B cell (primary cell): ENCODE data around the gene LRRC4C. TPM values are rescaled to one million over a fixed set of nuclear protein-coding genes. Genes with fewer than 3 reads are reported as not detected.

Experiments
- ATAC-seq: fragments of 200-7000 bp; cut with Tn5 transposase; one replicate; pipeline ENCODE4 v1.10.0; 2021; ENCODE audit warnings: low read depth, mild to moderate bottlenecking, moderate number of reproducible peaks, moderate library complexity
- CTCF ChIA-PET: fragments of 350-600 bp; sonication (Branson Sonifier 250); formaldehyde crosslinking; loops from one replicate; lab custom pipeline; 2021; ENCODE audit warnings: antibody characterized with exemption, inconsistent platforms; lab: Charles Lee
- POLR2A ChIA-PET: fragments of 350-600 bp; sonication (Branson Sonifier 250); formaldehyde crosslinking; loops from one replicate; lab custom pipeline; 2021; ENCODE audit warnings: antibody characterized with exemption; lab: Charles Lee
- DNase-seq: peaks from one replicate; pipeline ENCODE4 v3.0.0; 2013
- H2AFZ ChIP-seq: 2 replicates; pipeline ENCODE4 v1.6.1; 2012; ENCODE audit warnings: mild to moderate bottlenecking, low read depth, low read length; ENCODE audit not compliant: insufficient read depth, poor library complexity, severe bottlenecking
- H3K27ac ChIP-seq, 2 donors: 1 replicate in 1 of 2; 2 replicates in 1 of 2; pipeline ENCODE4 v1.5.1; 2012 to 2013; ENCODE audit warnings: low read length in 2 of 2, mild to moderate bottlenecking in 2 of 2, moderate library complexity in 1 of 2
- H3K27me3 ChIP-seq, 4 experiments: fragments of 200-600 bp in 1 of 4; sonication (generic) in 1 of 4; replicated peaks in 1 of 4; 1 replicate in 2 of 4; 2 replicates in 2 of 4; pipeline versions ENCODE4 v1.6.1 to v1.7.0; 2013 to 2016; ENCODE audit warnings: low read length in 3 of 4, mild to moderate bottlenecking in 2 of 4, mixed read lengths in 1 of 4, moderate library complexity in 1 of 4; ENCODE audit not compliant: insufficient read depth in 4 of 4, control insufficient read depth in 3 of 4; ENCODE audit errors: control extremely low read depth in 1 of 4
- H3K36me3 ChIP-seq, 2 experiments: replicated peaks in 1 of 2; 1 replicate in 1 of 2; 2 replicates in 1 of 2; pipeline versions ENCODE4 v1.6.1 to v1.7.1; 2013; ENCODE audit warnings: low read length in 1 of 2; ENCODE audit not compliant: insufficient read depth in 2 of 2, control insufficient read depth in 1 of 2; ENCODE audit errors: control extremely low read depth in 1 of 2, extremely low read depth in 1 of 2
- H3K4me1 ChIP-seq, 2 donors: fragments of 200-600 bp in 1 of 2; sonication (generic) in 1 of 2; 1 replicate in 1 of 2; 2 replicates in 1 of 2; pipeline versions ENCODE4 v1.5.1 to v1.6.1; 2013 to 2017; ENCODE audit warnings: low read length in 2 of 2; ENCODE audit not compliant: control insufficient read depth in 2 of 2, insufficient read depth in 2 of 2
- H3K4me2 ChIP-seq: replicated peaks from 2 replicates; pipeline ENCODE3; 2012; ENCODE audit warnings: mild to moderate bottlenecking, low read depth, low read length; ENCODE audit not compliant: poor library complexity, severe bottlenecking
- H3K4me3 ChIP-seq, 5 experiments: fragments of 200-600 bp in 1 of 5; sonication (generic) in 1 of 5; 1 replicate in 3 of 5; 2 replicates in 2 of 5; pipeline versions ENCODE4 v1.5.1 to v1.7.0; 2011 to 2016; ENCODE audit warnings: low read length in 4 of 5, mild to moderate bottlenecking in 4 of 5, low read depth in 2 of 5, control low read depth in 1 of 5, moderate library complexity in 1 of 5; ENCODE audit not compliant: insufficient read depth in 1 of 5; ENCODE audit errors: control extremely low read depth in 1 of 5, extremely low read depth in 1 of 5
- H3K79me2 ChIP-seq: fragments of 200-600 bp; sonication (generic); one replicate; pipeline ENCODE4 v1.6.0; 2016; ENCODE audit warnings: low read length; ENCODE audit not compliant: control insufficient read depth, insufficient read depth
- H3K9ac ChIP-seq: fragments of 200-600 bp; sonication (generic); 2 replicates; pipeline ENCODE4 v1.6.1; 2017; ENCODE audit warnings: mild to moderate bottlenecking, low read length, moderate library complexity
- H3K9me3 ChIP-seq, 3 donors: one replicate each; pipeline versions ENCODE4 v1.6.1 to v1.7.1; 2013; ENCODE audit warnings: low read length in 2 of 3; ENCODE audit not compliant: control insufficient read depth in 2 of 3, insufficient read depth in 1 of 3; ENCODE audit errors: control extremely low read depth in 1 of 3
- H4K20me1 ChIP-seq: 2 replicates; pipeline ENCODE4 v1.6.0; 2012; ENCODE audit warnings: mild to moderate bottlenecking, low read length; ENCODE audit not compliant: insufficient read depth, control insufficient read depth, poor library complexity, severe bottlenecking
- H3K27ac Mint-ChIP-seq: one replicate; pipeline ENCODE4 v1.8.0; 2021; ENCODE audit warnings: mixed read lengths
- H3K27me3 Mint-ChIP-seq: one replicate; pipeline ENCODE4 v1.8.0; 2021; ENCODE audit warnings: mixed read lengths
- H3K4me1 Mint-ChIP-seq: one replicate; pipeline ENCODE4 v1.8.0; 2021; ENCODE audit warnings: mixed read lengths
- H3K4me3 Mint-ChIP-seq: one replicate; pipeline ENCODE4 v1.8.0; 2021; ENCODE audit warnings: mixed read lengths
- H3K9me3 Mint-ChIP-seq: one replicate; pipeline ENCODE4 v1.8.0; 2022; ENCODE audit warnings: mixed read lengths; ENCODE audit not compliant: insufficient read depth
- EZH2 ChIP-seq: IDR thresholded peaks from 2 replicates; pipeline ENCODE4 v1.6.1; 2012; ENCODE audit warnings: borderline replicate concordance, low read depth, mild to moderate bottlenecking, moderate library complexity, low read length; ENCODE audit not compliant: insufficient read depth, poor library complexity, severe bottlenecking
- WGBS: methylation state at CpG from one replicate; pipeline ENCODE4 v1.1.5; 2013; ENCODE audit warnings: missing lambda C conversion rate; ENCODE audit not compliant: insufficient coverage; 5-methylcytosine and 5-hydroxymethylcytosine counted together
- intact Hi-C: fragments of 100-400 bp; cut with micrococcal nuclease; formaldehyde crosslinking; loops from one replicate; pipeline ENCODE4 v1.10.0; 2022
- polyA plus RNA-seq: library from polyadenylated mRNA; depleted of rRNA; stranded (reverse); fragments of >200 nt; gene quantifications from 2 replicates; pipeline ENCODE4 v1.2.3, GENCODE V29; 2012
- total RNA-seq, 2 donors: library from RNA; stranded (reverse); fragments of 120-200 nt in 1 of 2; gene quantifications; 1 replicate in 1 of 2; 2 replicates in 1 of 2; pipeline versions ENCODE4 v1.2.3 to v1.2.4, GENCODE V29; 2013 to 2022
- TF ChIP-seq, protein P1 (sequence below): fragments of 200-600 bp; IDR thresholded peaks from one replicate; pipeline ENCODE4 v1.8.0; 2022; ENCODE audit warnings: antibody characterized with exemption, mild to moderate bottlenecking

The LRRC4C gene
- total and polyA plus RNA-seq, 2 donors (not counting 1 experiment from before 2014, with no cell fraction given) = 0.57 TPM; not detected in 1

DNA sequence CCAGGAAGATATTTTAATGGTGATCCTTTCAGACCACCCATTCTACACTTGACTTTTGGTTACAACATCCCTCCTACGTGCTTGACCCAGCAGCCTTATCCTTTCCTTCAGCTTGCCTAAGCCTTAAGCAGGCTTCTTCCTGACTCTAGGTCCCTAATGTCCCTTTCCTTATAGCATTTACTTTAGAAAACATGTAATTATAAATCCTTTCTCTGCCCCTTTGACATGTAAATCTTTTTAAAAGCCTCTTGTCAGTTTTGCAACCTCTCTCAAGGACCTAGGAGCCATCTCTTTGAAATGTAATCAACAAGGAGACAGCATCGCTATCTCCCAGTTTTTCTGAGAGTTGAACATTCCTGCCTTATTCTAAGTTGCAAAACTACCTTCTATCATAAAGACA, 1255.2 kb downstream of the LRRC4C start:
- Histone ChIP-seq H3K27ac (no peak overlapping the region), H3K79me2 (no peaks in the 10 kb centered on the region), H3K4me2 (no peak overlapping the region), H3K4me3 (no peak overlapping the region), H3K9ac (no peak overlapping the region), H4K20me1 (no peaks in the 10 kb centered on the region), H2AFZ (no peak overlapping the region), H3K27me3 (no peaks in the 10 kb centered on the region), H3K36me3 (no peaks in the 10 kb centered on the region), H3K9me3 (peaks cover 0 to 2% (median 0%) of the 10 kb centered on the region in 3 donors), H3K4me1 (no peaks in the 10 kb centered on the region)
- DNase-seq = no peak
- 60% methylated on average over 1 of the region's 2 CpGs for WGBS
- Mint-ChIP-seq H3K4me1 (no peaks in the 10 kb centered on the region), H3K27me3 (no peaks in the 10 kb centered on the region), H3K27ac (no peak overlapping the region), H3K9me3 (peaks cover 6% of the 10 kb centered on the region), H3K4me3 (no peak overlapping the region)
- TF ChIP-seq EZH2 = no peak
- TF ChIP-seq, protein P1, sequence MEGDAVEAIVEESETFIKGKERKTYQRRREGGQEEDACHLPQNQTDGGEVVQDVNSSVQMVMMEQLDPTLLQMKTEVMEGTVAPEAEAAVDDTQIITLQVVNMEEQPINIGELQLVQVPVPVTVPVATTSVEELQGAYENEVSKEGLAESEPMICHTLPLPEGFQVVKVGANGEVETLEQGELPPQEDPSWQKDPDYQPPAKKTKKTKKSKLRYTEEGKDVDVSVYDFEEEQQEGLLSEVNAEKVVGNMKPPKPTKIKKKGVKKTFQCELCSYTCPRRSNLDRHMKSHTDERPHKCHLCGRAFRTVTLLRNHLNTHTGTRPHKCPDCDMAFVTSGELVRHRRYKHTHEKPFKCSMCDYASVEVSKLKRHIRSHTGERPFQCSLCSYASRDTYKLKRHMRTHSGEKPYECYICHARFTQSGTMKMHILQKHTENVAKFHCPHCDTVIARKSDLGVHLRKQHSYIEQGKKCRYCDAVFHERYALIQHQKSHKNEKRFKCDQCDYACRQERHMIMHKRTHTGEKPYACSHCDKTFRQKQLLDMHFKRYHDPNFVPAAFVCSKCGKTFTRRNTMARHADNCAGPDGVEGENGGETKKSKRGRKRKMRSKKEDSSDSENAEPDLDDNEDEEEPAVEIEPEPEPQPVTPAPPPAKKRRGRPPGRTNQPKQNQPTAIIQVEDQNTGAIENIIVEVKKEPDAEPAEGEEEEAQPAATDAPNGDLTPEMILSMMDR = no peak
- no peak for ATAC-seq
- intact Hi-C loops = no loop called here
- ChIA-PET POLR2A (no interaction called here), CTCF (no interaction called here)

- TF ChIP-seq EZH2 = no peak
- TF ChIP-seq, protein P1 = no peak
- no peak overlapping the region for H3K9ac ChIP-seq
- ChIA-PET CTCF (no interaction called here), POLR2A (no interaction called here)
- peaks cover 0 to 2% (median 0%) of the 10 kb centered on the region in 3 donors for H3K9me3 ChIP-seq
- H3K4me3 ChIP-seq = no peak overlapping the region
- WGBS = no CpG with 5 or more reads among the region's 1 CpG
- no peaks in the 10 kb centered on the region for H3K4me1 Mint-ChIP-seq
- no peak overlapping the region for H2AFZ ChIP-seq
- intact Hi-C loops = no loop called here
- DNase-seq (no peak), ATAC-seq (no peak)
- no peaks in the 10 kb centered on the region for H4K20me1 ChIP-seq
- no peaks in the 10 kb centered on the region for H3K27me3 Mint-ChIP-seq
- no peaks in the 10 kb centered on the region for H3K4me1 ChIP-seq
- H3K4me3 Mint-ChIP-seq = no peak overlapping the region
- no peak overlapping the region for H3K27ac ChIP-seq
- H3K9me3 Mint-ChIP-seq = peaks cover 6% of the 10 kb centered on the region
- H3K79me2 ChIP-seq = no peaks in the 10 kb centered on the region
- no peaks in the 10 kb centered on the region for H3K27me3 ChIP-seq
- no peaks in the 10 kb centered on the region for H3K36me3 ChIP-seq
- H3K4me2 ChIP-seq = no peak overlapping the region
- H3K27ac Mint-ChIP-seq = no peak overlapping the region
Measured at GRCh38 chr11:40203606-40204005, 1255.8 kb downstream of the LRRC4C start.
